Fibroblast of skin of abdomen (primary cell): ENCODE results near the gene F10.

Source experiments
- DNase-seq: peaks from one replicate; pipeline ENCODE4 v3.0.0-alpha.2; 2013

F10 gene

DNA sequence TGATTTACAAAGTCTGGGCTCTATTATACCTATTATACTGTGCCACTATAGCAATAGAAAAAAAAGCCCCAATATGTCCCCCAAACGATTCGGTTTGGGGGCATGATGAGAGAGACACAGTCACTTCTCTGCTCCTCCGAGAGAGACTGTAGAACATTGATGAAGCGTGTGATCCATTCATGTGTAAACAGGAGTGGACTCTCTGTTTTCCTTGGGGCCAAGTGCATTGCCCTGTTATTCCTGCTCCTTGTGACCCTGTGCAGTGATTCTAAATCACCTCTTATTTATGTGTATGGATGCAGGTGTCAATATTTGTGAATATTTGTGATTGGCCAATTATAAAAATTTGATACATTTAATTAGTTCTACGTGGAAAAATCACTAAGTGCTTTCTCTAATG lies 17.0 kb downstream of the F10 start:
- DNase-seq: no peak

- DNase-seq: no peak
These were observed 18.3 kb downstream of the F10 start for GRCh38 chr13:113140677-113141600.

GRCh38 chr13:113141601-113141970 lies 19.0 kb downstream of the F10 start:
- no peak for DNase-seq

DNA sequence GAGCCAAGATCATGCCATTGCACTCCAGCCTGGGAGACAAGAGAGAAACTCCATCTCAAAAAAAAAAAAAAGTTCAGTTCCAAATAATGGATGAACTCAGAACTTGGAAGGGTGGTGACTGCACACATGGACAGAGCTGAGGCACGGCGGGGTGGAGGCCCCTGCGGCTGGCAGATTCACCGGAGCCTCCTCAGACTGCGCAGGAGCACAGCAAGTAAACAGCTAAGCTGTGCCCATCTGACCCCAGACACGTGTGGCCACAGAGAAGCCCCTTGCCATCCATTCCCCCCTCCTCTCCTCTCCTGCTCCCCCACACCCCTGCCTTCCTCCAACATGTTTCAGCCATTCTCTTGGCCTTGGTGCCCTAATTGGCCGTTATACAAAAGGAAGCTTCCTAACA lies 20.3 kb downstream of the F10 start:
- DNase-seq: no peak

DNA sequence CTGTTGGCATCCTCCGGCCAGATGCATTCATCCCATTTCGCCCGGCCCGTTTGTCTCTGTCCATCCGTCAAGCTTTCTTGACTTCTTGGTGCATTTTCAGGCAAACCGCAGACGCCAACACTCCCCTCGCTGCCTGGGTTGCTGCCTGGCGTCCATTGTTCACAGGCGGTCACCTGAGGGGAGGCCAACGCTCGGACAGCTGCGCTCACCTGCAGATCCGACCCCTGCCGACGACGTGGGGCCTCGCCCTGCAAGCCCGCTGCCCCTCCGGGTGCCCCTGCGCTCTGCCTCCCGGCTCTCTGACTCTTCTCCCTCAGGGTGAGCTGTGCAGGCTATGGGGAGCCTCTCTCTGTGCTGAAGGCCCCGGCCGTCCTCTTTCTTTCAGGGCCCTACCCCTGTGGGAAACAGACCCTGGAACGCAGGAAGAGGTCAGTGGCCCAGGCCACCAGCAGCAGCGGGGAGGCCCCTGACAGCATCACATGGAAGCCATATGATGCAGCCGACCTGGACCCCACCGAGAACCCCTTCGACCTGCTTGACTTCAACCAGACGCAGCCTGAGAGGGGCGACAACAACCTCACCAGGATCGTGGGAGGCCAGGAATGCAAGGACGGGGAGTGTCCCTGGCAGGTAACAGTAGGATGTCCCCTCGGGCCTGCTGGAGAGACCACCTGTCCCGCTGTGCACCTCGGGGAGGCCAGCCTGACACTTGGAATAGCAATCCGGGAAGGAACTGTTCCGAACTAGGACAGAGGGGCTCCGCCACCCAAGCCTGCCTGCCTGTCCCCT lies 21.1 kb downstream of the F10 start:
- DNase-seq: no peak

DNA sequence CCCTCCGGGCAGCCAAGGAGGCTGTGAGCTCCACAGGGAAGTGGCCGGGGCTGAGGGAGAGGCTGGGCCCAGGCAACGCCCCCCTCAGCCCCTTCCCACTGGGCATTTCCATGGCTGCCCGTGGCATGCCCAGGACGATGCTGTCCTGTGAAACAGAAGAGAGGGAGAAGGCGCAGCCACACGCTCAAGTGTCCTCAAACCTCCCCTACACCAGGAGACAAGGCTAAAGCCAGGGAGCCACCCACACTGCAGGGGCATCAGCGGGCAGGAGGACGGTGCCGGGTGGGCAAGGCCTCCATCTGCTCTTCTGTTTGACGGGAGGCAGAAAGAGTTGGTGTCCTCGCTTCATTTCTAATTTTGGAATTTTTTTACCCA lies 21.6 kb downstream of the F10 start:
- no peak for DNase-seq

- DNase-seq: no peak
These were observed 22.9 kb downstream of the F10 start for GRCh38 chr13:113145496-113145895.

DNA sequence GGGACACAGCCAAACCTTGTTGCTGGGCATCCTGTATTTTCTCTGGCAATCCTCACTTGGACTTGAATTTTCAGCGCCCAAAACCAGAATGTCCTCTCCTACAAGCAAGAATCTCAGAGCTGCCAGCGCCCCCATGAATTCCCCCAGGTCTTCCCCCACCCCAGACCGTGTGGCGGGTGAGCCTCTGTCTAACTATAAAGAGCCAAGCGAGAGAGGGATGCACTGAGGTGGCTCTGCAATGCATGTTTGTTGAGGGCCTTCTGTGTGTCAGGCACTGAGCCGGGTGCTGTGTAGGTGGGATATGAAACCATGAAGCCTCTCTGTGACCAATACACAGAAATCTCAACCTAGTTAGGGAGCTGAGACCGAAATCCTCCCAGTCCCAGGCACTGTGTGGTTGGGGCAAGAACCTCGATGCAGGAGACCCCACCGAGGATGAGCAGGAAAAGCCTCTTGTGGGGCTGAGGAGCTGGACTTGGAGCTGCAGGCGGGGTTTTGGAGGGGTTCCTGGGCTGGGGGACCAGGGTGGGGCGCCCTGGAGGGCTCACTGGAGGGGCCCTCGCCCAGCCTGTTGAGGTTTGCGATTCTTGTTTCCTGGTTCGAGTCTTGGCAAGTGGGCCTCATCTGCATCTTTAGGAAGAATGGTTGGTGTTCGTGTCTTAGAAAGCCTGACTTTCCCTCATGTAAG lies 23.5 kb downstream of the F10 start:
- no peak for DNase-seq

DNA sequence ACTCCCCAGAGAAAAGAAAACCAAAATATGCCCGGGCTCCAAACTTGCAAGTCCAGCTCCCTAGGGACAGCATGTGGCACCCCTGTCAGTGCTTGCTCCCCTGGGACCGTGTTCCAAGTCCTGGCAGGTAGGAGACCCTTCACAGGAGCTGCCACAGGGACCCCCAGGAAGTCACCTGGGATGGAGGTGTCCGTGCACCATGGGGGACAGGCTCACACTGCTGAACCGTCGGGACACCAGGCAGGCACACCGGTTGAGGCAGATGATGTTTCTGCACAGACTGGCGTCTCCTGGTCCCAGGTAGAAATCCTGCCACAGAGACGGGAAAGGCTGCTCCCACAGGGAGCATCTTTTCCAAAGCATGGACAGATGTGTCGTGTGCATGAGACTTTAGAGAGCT lies 24.2 kb downstream of the F10 start:
- DNase-seq: no peak

DNA sequence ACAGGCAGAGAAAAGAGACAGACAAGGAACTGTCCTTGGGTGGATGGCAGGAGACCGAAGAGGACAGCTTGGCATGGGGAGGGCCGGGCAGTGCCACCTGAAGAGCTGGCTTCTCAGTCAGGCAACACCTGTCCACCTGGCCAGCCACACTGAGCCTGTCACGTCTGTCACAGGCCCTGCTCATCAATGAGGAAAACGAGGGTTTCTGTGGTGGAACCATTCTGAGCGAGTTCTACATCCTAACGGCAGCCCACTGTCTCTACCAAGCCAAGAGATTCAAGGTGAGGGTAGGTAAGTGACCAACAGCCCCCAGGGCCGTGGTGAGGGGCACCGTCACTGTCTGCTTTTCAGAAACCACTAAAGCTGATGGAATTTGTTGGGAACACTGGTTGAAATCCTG lies 24.6 kb downstream of the F10 start:
- no peak for DNase-seq

GRCh38 chr13:113148407-113148806 lies 25.8 kb downstream of the F10 start:
- no peak for DNase-seq

- no peak for DNase-seq
These were observed 26.4 kb downstream of the F10 start for GRCh38 chr13:113148940-113149503.

DNA sequence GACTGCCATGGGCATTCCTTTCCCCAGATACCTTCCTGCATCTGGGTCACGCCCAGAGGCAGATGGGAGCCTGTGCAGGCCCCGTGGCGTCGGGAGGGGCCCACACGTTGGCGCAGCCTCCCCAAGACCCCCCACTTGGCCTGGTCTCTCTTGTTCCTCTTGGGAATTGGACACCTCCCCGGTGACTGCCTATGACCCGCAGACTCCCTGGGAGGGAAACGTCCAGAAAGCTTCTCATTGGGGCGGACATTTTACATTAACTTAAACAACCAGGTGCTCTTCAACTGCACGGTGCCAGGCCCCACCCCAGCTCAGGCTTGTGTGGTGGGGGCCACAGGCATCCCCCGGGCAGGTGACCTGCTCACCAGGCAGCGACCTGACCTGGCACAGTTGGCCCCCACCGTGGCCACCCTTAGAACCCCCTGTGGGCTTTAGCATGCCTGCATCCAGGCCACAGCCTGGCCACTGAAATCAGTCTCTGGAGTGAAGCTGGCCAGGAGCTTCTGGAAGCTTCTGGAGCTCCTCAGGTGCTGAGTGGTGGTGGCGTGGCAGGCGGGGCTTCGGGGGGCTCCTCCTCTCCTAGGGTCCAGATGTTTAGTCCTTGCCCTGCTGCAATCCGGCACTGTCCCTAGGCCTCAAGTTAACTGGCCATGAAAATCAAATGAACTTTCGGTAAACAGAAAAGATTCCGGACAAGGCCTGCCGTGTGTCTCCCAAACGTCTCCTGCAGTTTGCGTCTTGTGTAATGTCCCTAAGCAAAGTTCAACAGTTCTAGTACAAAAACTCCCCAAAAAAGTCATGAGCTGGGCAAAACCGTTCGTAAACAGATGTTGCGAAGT lies 27.3 kb downstream of the F10 start:
- no peak for DNase-seq

GRCh38 chr13:113150550-113151365 lies 28.2 kb downstream of the F10 start:
- no peak for DNase-seq

GRCh38 chr13:113151745-113152690 lies 29.4 kb downstream of the F10 start:
- peak; percentile 75 for DNase-seq

GRCh38 chr13:113152691-113152983 lies 30.0 kb downstream of the F10 start:
- no peak for DNase-seq

DNA sequence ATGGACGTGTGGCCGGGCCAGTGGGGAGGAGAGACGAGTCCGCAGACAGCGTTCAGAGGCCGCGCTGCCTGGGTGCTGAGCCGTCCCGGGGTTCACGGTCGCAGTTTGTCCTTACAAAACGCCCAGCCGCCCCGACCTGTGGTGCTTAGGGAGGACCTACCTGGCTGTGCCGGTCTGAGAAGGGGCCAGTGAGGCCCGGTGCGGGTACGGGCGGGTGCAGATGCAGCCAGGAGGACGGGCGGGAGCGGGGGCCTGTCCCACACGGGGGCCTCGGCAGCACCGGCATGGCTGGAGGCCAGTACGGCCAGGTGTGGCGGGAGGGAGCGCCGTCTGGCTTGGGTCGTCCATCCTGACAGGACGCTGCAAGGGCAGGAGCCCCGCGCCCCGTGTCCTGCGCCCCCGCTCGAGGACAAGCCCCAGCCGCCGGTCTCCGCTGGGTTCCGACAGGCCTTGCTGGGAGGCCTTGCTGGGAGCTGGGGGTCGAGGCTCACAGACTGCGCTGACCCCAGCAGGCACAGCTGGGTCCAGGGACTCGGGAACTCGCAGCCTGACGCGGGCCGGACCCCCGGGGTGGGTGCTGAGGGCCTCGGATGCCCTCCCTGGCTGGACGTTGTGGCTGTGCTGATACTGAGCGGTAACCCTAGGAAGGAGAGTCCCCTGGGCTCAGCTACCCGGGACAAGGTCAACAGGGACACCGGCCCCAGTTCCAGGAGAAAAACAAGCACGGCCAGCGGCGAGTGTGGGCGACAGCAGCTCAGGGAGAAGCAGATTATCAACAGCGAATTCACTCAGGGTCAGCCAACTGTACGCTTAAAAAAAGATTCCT lies 30.6 kb downstream of the F10 start:
- no peak for DNase-seq

DNA sequence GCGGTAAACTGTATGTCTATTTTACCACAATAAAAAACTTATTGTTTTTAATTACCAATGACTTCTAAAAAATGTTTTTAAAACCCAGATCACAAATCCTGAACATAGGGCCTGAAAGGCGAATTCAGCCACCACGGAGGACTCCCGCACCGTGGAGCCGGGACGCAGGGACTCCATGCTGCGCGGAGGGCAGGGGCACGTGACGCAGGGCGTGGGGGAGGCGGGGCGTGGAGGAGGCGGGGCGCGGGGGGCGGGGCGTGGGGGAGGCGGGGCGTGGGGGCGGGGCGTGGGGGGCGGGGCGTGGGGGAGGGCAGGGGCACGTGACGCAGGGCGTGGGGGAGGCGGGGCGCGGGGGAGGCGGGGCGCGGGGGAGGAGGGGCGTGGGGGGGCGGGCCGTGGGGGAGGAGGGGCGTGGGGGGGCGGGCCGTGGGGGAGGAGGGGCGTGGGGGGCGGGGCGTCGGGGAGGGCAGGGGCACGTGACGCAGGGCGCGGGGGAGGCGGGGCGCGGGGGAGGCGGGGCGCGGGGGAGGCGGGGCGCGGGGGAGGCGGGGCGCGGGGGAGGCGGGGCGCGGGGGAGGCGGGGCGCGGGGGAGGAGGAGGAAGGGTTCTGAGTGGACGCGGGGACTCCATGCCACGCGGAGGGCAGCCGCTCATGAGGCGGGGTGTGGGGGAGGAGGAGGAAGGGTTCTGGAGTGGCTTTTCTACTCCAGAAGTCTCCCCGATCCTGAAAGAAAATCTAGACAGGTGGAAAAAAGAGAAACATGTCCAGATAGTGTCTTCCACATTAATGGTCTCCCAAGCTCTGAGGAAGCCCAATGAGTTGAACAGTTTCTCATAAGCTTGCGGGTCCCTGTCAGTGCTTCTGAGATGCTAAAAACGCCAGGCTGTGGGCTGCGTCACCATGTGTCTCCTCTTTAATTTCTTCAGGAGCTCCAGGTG lies 31.5 kb downstream of the F10 start:
- DNase-seq: peak; percentile 70
